HL-60/S4 treated with phorbol 12-myristate 13-acetate at 8.2 ng/mL for 4 days and 3 days (cell line): ENCODE results near the gene FAM53B.

Source experiments
- in situ Hi-C: fragments of 300-500 bp; cut with MboI; formaldehyde crosslinking; loops from 2 replicates; pipeline ENCODE4 v1.15.0; 2022; ENCODE audit warnings: low sequenced_read_pairs

The FAM53B gene

GRCh38 chr10:124699471-124700292, 44.5 kb downstream of the FAM53B start:
- in situ Hi-C loops, result no loop called here

- in situ Hi-C loops, result no loop called here
Measured at GRCh38 chr10:124698545-124699469, 45.4 kb downstream of the FAM53B start.

- in situ Hi-C loops, result no loop called here
Measured at GRCh38 chr10:124697837-124698544, 46.2 kb downstream of the FAM53B start.

- in situ Hi-C loops, result no loop called here
Measured at GRCh38 chr10:124697443-124697836, 46.7 kb downstream of the FAM53B start.

GRCh38 chr10:124696446-124697392, 47.5 kb downstream of the FAM53B start:
- in situ Hi-C loops, result no loop called here

GRCh38 chr10:124695259-124695658, 48.9 kb downstream of the FAM53B start:
- in situ Hi-C loops, result no loop called here

- in situ Hi-C loops, result no loop called here
Measured at GRCh38 chr10:124694481-124695220, 49.5 kb downstream of the FAM53B start.

- in situ Hi-C loops, result no loop called here
Measured at GRCh38 chr10:124693801-124694416, 50.3 kb downstream of the FAM53B start.

- in situ Hi-C loops, result no loop called here
Measured at GRCh38 chr10:124693396-124693795, 50.8 kb downstream of the FAM53B start.

- in situ Hi-C loops, result no loop called here
Measured at GRCh38 chr10:124692100-124692446, 52.1 kb downstream of the FAM53B start.

GRCh38 chr10:124691421-124692099, 52.6 kb downstream of the FAM53B start:
- in situ Hi-C loops, result no loop called here

- in situ Hi-C loops, result no loop called here
Measured at GRCh38 chr10:124691002-124691401, 53.2 kb downstream of the FAM53B start.

- in situ Hi-C loops, result no loop called here
Measured at GRCh38 chr10:124689911-124690498, 54.2 kb downstream of the FAM53B start.

GRCh38 chr10:124688889-124689670, 55.1 kb downstream of the FAM53B start:
- in situ Hi-C loops, result no loop called here

GRCh38 chr10:124688386-124688785, 55.8 kb downstream of the FAM53B start:
- in situ Hi-C loops, result no loop called here

- in situ Hi-C loops, result no loop called here
Measured at GRCh38 chr10:124686707-124687376, 57.3 kb downstream of the FAM53B start.

- in situ Hi-C loops, result no loop called here
Measured at GRCh38 chr10:124685261-124685660, 58.9 kb downstream of the FAM53B start.
